ENCODE results near the gene PAQR9. TPM values are rescaled to one million over a fixed set of nuclear protein-coding genes. Genes with fewer than 3 reads are reported as not detected.

Gene PAQR9
- total RNA-seq, 4 donors from 2014 or later, result 0.20 to 1.0 (median 0.27) TPM; not detected in 1

DNA sequence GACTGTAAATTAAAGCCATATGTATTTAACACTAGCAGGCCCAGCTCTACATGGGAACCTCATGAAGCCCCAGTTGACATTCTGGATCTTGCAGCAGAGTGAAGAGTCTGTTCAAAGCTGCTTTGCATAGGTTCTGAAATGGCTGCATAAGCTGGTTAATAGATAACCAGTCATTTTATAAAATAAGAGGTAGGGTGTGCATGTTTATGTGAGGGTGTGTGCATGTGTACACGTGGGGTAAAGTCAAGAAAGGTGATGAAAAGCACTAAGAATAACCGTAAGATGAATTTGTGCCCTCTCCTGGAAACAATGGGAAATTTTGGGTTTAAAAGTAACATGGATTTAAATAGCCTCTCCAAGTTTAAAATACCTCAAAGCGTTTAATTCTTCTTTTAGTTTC, 33.0 kb downstream of the PAQR9 start:
- Histone ChIP-seq H3K27me3 (no peaks in the 10 kb centered on the region), H3K4me3 (no peak overlapping the region), H3K36me3 (no peaks in the 10 kb centered on the region), H3K27ac (no peak overlapping the region), H3K9me3 (no peaks in the 10 kb centered on the region), H3K4me1 (no peaks in the 10 kb centered on the region)
- in situ Hi-C loops (cut with MboI; ENCODE audit: low sequenced_read_pairs in 4 of 4) (loop anchor here in 3 of 4 donors (5.0 to 10.0 kb wide), 2 partner anchors 62 to 64 kb away; no protein-coding TSS in a partner anchor), intact Hi-C loops (cut with DNase I; ENCODE audit: low total_unique reads) (no loop called here)
- no peak for ATAC-seq
- DNase-seq, result no peak
- TF ChIP-seq CTCF (IDR thresholded peaks at IDR 0.05 in 4 of 5, conservative IDR thresholded peaks at IDR 0.05 in 1 of 5) (no peak), POLR2A (IDR thresholded peaks at IDR 0.05) (no peak)

- Histone ChIP-seq H3K27me3 (no peaks in the 10 kb centered on the region), H3K4me3 (no peak overlapping the region), H3K4me1 (no peaks in the 10 kb centered on the region), H3K27ac (no peak overlapping the region), H3K9me3 (no peaks in the 10 kb centered on the region), H3K36me3 (no peaks in the 10 kb centered on the region)
- intact Hi-C loops (cut with DNase I; ENCODE audit: low total_unique reads) (loop anchor here (1.0 kb wide), 2 partner anchors 57 to 64 kb away; no protein-coding TSS in a partner anchor), in situ Hi-C loops (cut with MboI; ENCODE audit: low sequenced_read_pairs in 4 of 4) (loop anchor here (5.0 to 10.0 kb wide), 2 partner anchors 62 to 65 kb away; no protein-coding TSS in a partner anchor)
- no peak for ATAC-seq
- TF ChIP-seq POLR2A (IDR thresholded peaks at IDR 0.05) (no peak), CTCF (IDR thresholded peaks at IDR 0.05 in 4 of 5, conservative IDR thresholded peaks at IDR 0.05 in 1 of 5) (no peak)
- no peak for DNase-seq
Measured at GRCh38 chr3:142929890-142930289, 33.6 kb downstream of the PAQR9 start.

DNA sequence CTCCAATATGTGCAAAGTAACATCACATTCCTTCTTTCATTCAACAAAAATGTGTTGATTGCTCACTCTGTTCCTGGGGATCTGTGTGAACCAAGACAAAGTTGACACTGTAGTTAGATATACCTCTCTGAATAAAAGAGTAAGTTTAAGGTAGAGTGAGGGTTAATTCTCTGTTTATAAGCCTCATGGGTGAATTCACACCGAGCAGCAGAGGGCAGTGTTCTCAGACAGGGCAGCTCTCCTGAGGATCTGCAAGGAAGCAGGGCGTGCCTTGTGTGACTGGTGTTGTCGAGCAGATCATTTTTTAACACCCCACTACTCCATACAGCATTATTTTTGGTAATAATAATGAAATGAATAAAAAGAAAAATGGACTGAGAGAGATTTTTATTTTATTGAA, 34.4 kb downstream of the PAQR9 start:
- no peak overlapping the region for H3K27ac ChIP-seq
- ATAC-seq, result peak; percentile 81 to 87
- no peaks in the 10 kb centered on the region for H3K36me3 ChIP-seq
- no peaks in the 10 kb centered on the region for H3K9me3 ChIP-seq
- TF ChIP-seq POLR2A (IDR thresholded peaks at IDR 0.05) (no peak), CTCF (IDR thresholded peaks at IDR 0.05 in 4 of 5, conservative IDR thresholded peaks at IDR 0.05 in 1 of 5) (peak; percentile 40 to 72 (median 63))
- H3K4me3 ChIP-seq, result no peak overlapping the region
- intact Hi-C loops (cut with DNase I; ENCODE audit: low total_unique reads), result loop anchor here (1.0 kb wide), 2 partner anchors 58 to 65 kb away; no protein-coding TSS in a partner anchor
- peak; percentile 24 to 58 for DNase-seq
- no peaks in the 10 kb centered on the region for H3K27me3 ChIP-seq
- H3K4me1 ChIP-seq, result no peaks in the 10 kb centered on the region
- in situ Hi-C loops (cut with MboI; ENCODE audit: low sequenced_read_pairs in 4 of 4), result loop anchor here in 1 of 4 donors (10.0 kb wide), 1 partner anchor 66 kb away; no protein-coding TSS in a partner anchor

DNA sequence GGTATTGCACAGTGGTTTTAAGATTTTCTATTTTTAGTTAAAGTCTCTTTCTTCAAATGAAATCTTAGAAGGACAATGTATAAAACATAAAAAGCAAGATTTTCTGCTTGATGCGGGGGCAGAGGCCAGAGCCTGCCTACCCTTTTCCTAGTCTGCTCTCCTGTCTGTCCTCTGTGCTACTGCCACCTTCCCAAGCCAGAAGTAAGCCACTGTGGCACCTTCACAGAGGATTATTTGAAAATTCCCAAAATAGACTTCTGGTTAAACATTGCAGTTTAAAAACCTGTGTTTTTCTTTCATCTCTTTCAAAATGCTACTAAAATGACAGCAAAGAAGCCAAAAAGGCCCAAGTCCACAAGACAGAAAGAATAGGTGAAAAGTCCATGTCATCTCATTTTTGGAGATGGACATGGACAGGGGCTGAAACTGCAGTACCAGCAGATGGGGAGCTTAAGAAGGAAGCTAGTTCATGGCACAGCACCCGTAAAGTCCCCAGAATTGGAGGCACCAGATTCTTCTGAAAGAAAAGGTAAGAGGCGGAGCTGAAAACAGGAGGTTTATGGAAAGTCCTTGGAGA, 37.0 kb downstream of the PAQR9 start:
- intact Hi-C loops (cut with DNase I; ENCODE audit: low total_unique reads), result no loop called here
- no peaks in the 10 kb centered on the region for H3K36me3 ChIP-seq
- no peak for DNase-seq
- no peak overlapping the region for H3K4me3 ChIP-seq
- no peak overlapping the region for H3K27ac ChIP-seq
- H3K4me1 ChIP-seq, result no peaks in the 10 kb centered on the region
- ATAC-seq, result no peak
- in situ Hi-C loops (cut with MboI; ENCODE audit: low sequenced_read_pairs in 4 of 4), result loop anchor here in 1 of 4 donors (10.0 kb wide), 1 partner anchor 68 kb away; no protein-coding TSS in a partner anchor
- no peaks in the 10 kb centered on the region for H3K9me3 ChIP-seq
- TF ChIP-seq POLR2A (IDR thresholded peaks at IDR 0.05) (no peak), CTCF (IDR thresholded peaks at IDR 0.05 in 4 of 5, conservative IDR thresholded peaks at IDR 0.05 in 1 of 5) (no peak)
- H3K27me3 ChIP-seq, result no peaks in the 10 kb centered on the region
